ENCODE results near the gene BEST4. TPM values are rescaled to one million over a fixed set of nuclear protein-coding genes. Genes with fewer than 3 reads are reported as not detected.
A peak's percentile ranks its signal among the peaks of the same experiment; 100 is the strongest.

The BEST4 gene
- total RNA-seq, 2 donors from 2014 or later = 26.0 to 58.9 TPM

DNA sequence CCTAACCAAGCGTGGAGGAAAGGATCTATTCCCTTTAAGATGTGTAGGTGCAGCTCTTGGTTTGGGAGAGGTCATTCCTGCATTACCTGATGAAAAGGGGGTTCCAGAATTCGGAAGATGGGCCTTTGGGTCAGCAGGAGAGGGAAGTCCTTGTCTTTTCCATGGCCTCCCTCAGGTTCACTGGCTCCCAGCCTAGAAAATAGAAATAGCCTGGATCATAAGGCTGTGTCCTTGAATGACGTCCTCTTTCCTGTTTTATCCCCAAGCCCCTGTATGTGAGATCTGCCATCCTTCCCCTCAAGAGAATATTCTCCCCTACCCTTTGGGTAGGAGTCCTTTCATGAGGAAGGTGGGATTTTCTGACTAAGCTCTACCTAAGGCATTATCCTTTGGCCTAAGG is 27.1 kb downstream of the BEST4 start:
- Histone ChIP-seq H3K4me3 (no peak overlapping the region), H3K27ac (no peak overlapping the region), H3K9me3 (no peaks in the 10 kb centered on the region), H3K36me3 (no peaks in the 10 kb centered on the region), H3K27me3 (no peaks in the 10 kb centered on the region), H3K4me1 (no peaks in the 10 kb centered on the region), H3K9ac (ENCODE audit: low read depth in 2 of 2, low read length in 2 of 2) (no peak overlapping the region)
- no peak for TF ChIP-seq CTCF (IDR thresholded peaks at IDR 0.05)
- no peak for DNase-seq
- intact Hi-C loops (cut with DNase I) = no loop called here

GRCh38 chr1:44759077-44759476 is 28.9 kb downstream of the BEST4 start:
- TF ChIP-seq CTCF (IDR thresholded peaks at IDR 0.05) = no peak
- Histone ChIP-seq H3K27me3 (no peaks in the 10 kb centered on the region), H3K4me3 (no peak overlapping the region), H3K36me3 (no peaks in the 10 kb centered on the region), H3K9ac (ENCODE audit: low read depth in 2 of 2, low read length in 2 of 2) (no peak overlapping the region), H3K27ac (no peak overlapping the region), H3K4me1 (no peaks in the 10 kb centered on the region), H3K9me3 (no peaks in the 10 kb centered on the region)
- intact Hi-C loops (cut with DNase I) = no loop called here
- no peak for DNase-seq

DNA sequence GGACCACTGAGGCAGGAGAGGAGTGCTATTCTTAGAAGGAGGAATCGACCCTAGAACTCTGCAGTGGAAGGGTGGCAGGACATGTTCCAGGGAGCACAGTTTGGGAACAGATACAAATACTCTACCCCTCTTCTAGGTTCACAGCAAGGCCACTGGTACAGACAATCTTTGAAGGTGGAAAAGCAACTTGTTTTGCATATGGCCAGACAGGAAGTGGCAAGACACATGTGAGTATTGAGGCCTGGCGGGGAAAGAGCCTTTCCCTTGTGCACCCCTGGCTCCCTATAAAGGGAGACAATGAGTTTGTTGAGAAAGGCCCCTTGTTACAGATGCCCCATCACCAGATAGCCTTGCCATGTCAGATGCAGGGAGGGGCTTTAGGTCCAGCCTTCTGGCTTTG is 30.6 kb downstream of the BEST4 start:
- Histone ChIP-seq H3K4me3 (no peak overlapping the region), H3K27ac (no peak overlapping the region), H3K36me3 (no peaks in the 10 kb centered on the region), H3K9me3 (no peaks in the 10 kb centered on the region), H3K27me3 (no peaks in the 10 kb centered on the region), H3K9ac (ENCODE audit: low read depth in 2 of 2, low read length in 2 of 2) (no peak overlapping the region), H3K4me1 (no peaks in the 10 kb centered on the region)
- DNase-seq = no peak
- intact Hi-C loops (cut with DNase I) = no loop called here
- no peak for TF ChIP-seq CTCF (IDR thresholded peaks at IDR 0.05)

- no peaks in the 10 kb centered on the region for H3K36me3 ChIP-seq
- H3K9ac ChIP-seq (ENCODE audit: low read depth in 2 of 2, low read length in 2 of 2) = no peak overlapping the region
- H3K27ac ChIP-seq = no peak overlapping the region
- no peaks in the 10 kb centered on the region for H3K4me1 ChIP-seq
- TF ChIP-seq CTCF (IDR thresholded peaks at IDR 0.05) = no peak
- intact Hi-C loops (cut with DNase I) = no loop called here
- DNase-seq = no peak
- H3K4me3 ChIP-seq = no peak overlapping the region
- no peaks in the 10 kb centered on the region for H3K27me3 ChIP-seq
- H3K9me3 ChIP-seq = no peaks in the 10 kb centered on the region
Measured at GRCh38 chr1:44747878-44748277, 40.1 kb downstream of the BEST4 start.

GRCh38 chr1:44743211-44743610 is 44.8 kb downstream of the BEST4 start:
- Histone ChIP-seq H3K27ac (no peak overlapping the region), H3K27me3 (no peaks in the 10 kb centered on the region), H3K9me3 (no peaks in the 10 kb centered on the region), H3K4me1 (peaks cover 5% of the 10 kb centered on the region), H3K9ac (ENCODE audit: low read depth in 2 of 2, low read length in 2 of 2) (no peak overlapping the region), H3K36me3 (no peaks in the 10 kb centered on the region), H3K4me3 (no peak overlapping the region)
- intact Hi-C loops (cut with DNase I) = no loop called here
- no peak for DNase-seq
- TF ChIP-seq CTCF (IDR thresholded peaks at IDR 0.05) = no peak

GRCh38 chr1:44740179-44740617 is 47.8 kb downstream of the BEST4 start:
- Histone ChIP-seq H3K9ac (ENCODE audit: low read depth in 2 of 2, low read length in 2 of 2) (peak overlapping the region; percentile 19 to 82), H3K4me1 (peaks cover 5% of the 10 kb centered on the region), H3K36me3 (no peaks in the 10 kb centered on the region), H3K9me3 (no peaks in the 10 kb centered on the region), H3K27me3 (no peaks in the 10 kb centered on the region), H3K4me3 (peak overlapping the region; percentile 50), H3K27ac (no peak overlapping the region)
- TF ChIP-seq CTCF (IDR thresholded peaks at IDR 0.05) = no peak
- DNase-seq = peak; percentile 30
- intact Hi-C loops (cut with DNase I) = no loop called here
